Head of caudate nucleus (tissue), 42 donors: ENCODE measurements around the gene FAM170B.
A peak's percentile ranks its signal among the peaks of the same experiment; 100 is the strongest.

Experiments used
- DNase-seq, 42 donors: peaks; one replicate each; pipeline versions ENCODE4 v3.0.0 to v3.0.0-alpha.2; 2020 to 2021; ENCODE audit warnings: mixed read lengths in 7 of 42
- intact Hi-C: fragments of 100-400 bp; cut with DNase I; formaldehyde crosslinking; loops from one replicate; pipeline ENCODE4 v1.15.0; 2022

FAM170B gene

GRCh38 chr10:49135575-49136313 is 1.9 kb upstream of the FAM170B start:
- DNase-seq, result no peak
- intact Hi-C loops, result no loop called here

- intact Hi-C loops, result no loop called here
- DNase-seq, result no peak
Observed at GRCh38 chr10:49134327-49134726, 506 bp upstream of the FAM170B start.

GRCh38 chr10:49132362-49132737 is 1.5 kb downstream of the FAM170B start:
- no peak for DNase-seq
- intact Hi-C loops, result no loop called here

GRCh38 chr10:49131507-49132361 is 2.1 kb downstream of the FAM170B start:
- intact Hi-C loops, result no loop called here
- DNase-seq, result no peak

GRCh38 chr10:49129376-49129775 is 4.4 kb downstream of the FAM170B start:
- DNase-seq, result no peak
- intact Hi-C loops, result no loop called here

- intact Hi-C loops, result no loop called here
- no peak for DNase-seq
Observed at GRCh38 chr10:49128854-49129253, 5.0 kb downstream of the FAM170B start.

- intact Hi-C loops, result no loop called here
- no peak for DNase-seq
Observed at GRCh38 chr10:49123981-49124950, 9.6 kb downstream of the FAM170B start.

- DNase-seq, result no peak
- intact Hi-C loops, result no loop called here
Observed at GRCh38 chr10:49120911-49121310, 12.9 kb downstream of the FAM170B start.

- peak in 1 of 42 donors; percentile 35 for DNase-seq
- intact Hi-C loops, result no loop called here
Observed at GRCh38 chr10:49119746-49120145, 14.1 kb downstream of the FAM170B start.

- DNase-seq, result peak in 1 of 42 donors; percentile 33
- intact Hi-C loops, result no loop called here
Observed at GRCh38 chr10:49118430-49119074, 15.3 kb downstream of the FAM170B start.

GRCh38 chr10:49117376-49118070 is 16.3 kb downstream of the FAM170B start:
- intact Hi-C loops, result no loop called here

GRCh38 chr10:49116509-49117375 is 17.1 kb downstream of the FAM170B start:
- intact Hi-C loops, result no loop called here
- DNase-seq, result peak in 1 of 42 donors; percentile 34

More at GRCh38 chr10:49117376-49118070, 16.3 kb downstream of the FAM170B start:
- DNase-seq, result no peak

- intact Hi-C loops, result no loop called here
- DNase-seq, result peak in 1 of 42 donors; percentile 34
Observed at GRCh38 chr10:49115796-49116508, 17.9 kb downstream of the FAM170B start.

GRCh38 chr10:49115015-49115795 is 18.6 kb downstream of the FAM170B start, which contains the start of gene VSTM4:
TSS of gene VSTM4 (minus strand) at chr10:49115522. CDS start at chr10:49115485, 37 bp downstream.
- DNase-seq, result peak in 40 of 42 donors; percentile 23 to 78 (median 56)
- intact Hi-C loops, result no loop called here

GRCh38 chr10:49114718-49115014 is 19.2 kb downstream of the FAM170B start:
- intact Hi-C loops, result no loop called here

GRCh38 chr10:49113741-49114141 is 20.1 kb downstream of the FAM170B start:
- DNase-seq, result peak in 1 of 42 donors; percentile 30
- intact Hi-C loops, result no loop called here

More at GRCh38 chr10:49114718-49115014, 19.2 kb downstream of the FAM170B start:
- peak in 1 of 42 donors; percentile 55 for DNase-seq
